ENCODE measurements around the gene TOGARAM1.

The TOGARAM1 gene

GRCh38 chr14:44940211-44940610 is 21.8 kb upstream of the TOGARAM1 start:
- no peak for DNase-seq (ENCODE audit: low spot score)
- in situ Hi-C loops (cut with MboI; ENCODE audit: low sequenced_read_pairs, unreplicated experiment) = no loop called here
- TF ChIP-seq, protein P1, sequence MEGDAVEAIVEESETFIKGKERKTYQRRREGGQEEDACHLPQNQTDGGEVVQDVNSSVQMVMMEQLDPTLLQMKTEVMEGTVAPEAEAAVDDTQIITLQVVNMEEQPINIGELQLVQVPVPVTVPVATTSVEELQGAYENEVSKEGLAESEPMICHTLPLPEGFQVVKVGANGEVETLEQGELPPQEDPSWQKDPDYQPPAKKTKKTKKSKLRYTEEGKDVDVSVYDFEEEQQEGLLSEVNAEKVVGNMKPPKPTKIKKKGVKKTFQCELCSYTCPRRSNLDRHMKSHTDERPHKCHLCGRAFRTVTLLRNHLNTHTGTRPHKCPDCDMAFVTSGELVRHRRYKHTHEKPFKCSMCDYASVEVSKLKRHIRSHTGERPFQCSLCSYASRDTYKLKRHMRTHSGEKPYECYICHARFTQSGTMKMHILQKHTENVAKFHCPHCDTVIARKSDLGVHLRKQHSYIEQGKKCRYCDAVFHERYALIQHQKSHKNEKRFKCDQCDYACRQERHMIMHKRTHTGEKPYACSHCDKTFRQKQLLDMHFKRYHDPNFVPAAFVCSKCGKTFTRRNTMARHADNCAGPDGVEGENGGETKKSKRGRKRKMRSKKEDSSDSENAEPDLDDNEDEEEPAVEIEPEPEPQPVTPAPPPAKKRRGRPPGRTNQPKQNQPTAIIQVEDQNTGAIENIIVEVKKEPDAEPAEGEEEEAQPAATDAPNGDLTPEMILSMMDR (IDR thresholded peaks at IDR 0.05; ENCODE audit: borderline replicate concordance, control extremely low read depth, extremely low read depth, insufficient read depth, missing control alignments) = no peak

DNA sequence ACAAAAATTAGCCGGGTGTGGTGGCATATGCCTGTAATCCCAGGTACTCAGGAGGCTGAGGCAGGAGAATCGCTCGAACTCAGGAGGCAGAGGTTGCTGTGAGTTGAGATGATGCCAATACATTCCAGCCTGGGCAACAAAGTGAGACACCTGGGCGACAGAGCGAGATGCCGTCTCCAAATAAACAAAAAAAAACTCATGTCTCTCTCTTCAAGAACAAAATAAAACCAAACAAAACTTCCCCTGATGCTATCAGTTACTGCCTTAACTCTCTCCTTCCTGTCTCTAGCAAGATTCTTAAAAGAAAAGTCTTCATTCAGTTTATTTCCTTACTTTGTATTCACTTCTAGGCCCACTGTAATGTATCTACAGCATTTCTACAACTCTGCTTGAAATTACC is 21.0 kb upstream of the TOGARAM1 start:
- TF ChIP-seq, protein P1 (IDR thresholded peaks at IDR 0.05; ENCODE audit: borderline replicate concordance, control extremely low read depth, extremely low read depth, insufficient read depth, missing control alignments) = no peak
- in situ Hi-C loops (cut with MboI; ENCODE audit: low sequenced_read_pairs, unreplicated experiment) = no loop called here
- DNase-seq (ENCODE audit: low spot score) = no peak

DNA sequence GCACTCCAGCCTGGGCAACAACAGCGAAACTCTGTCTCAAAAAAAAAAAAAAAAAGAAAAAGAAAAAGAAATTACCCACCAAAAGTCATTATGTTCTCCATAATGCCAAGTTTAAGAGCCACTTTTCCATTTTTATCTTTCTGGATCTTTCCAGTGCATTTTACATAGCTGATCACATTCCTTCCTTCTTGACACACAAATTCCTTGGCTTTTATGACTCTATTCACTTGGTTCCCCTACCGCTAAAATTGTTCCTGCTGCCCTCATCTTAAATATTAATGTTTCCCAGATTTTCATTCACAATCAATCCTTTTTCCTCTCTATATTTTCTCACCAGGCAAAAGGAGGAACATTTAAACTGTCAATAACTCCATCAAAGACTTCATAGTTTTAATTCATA is 20.4 kb upstream of the TOGARAM1 start:
- no peak for DNase-seq (ENCODE audit: low spot score)
- TF ChIP-seq, protein P1 (IDR thresholded peaks at IDR 0.05; ENCODE audit: borderline replicate concordance, control extremely low read depth, extremely low read depth, insufficient read depth, missing control alignments) = no peak
- in situ Hi-C loops (cut with MboI; ENCODE audit: low sequenced_read_pairs, unreplicated experiment) = no loop called here

GRCh38 chr14:44942436-44942835 is 19.6 kb upstream of the TOGARAM1 start:
- DNase-seq (ENCODE audit: low spot score) = no peak
- TF ChIP-seq, protein P1 (IDR thresholded peaks at IDR 0.05; ENCODE audit: borderline replicate concordance, control extremely low read depth, extremely low read depth, insufficient read depth, missing control alignments) = no peak
- in situ Hi-C loops (cut with MboI; ENCODE audit: low sequenced_read_pairs, unreplicated experiment) = no loop called here

DNA sequence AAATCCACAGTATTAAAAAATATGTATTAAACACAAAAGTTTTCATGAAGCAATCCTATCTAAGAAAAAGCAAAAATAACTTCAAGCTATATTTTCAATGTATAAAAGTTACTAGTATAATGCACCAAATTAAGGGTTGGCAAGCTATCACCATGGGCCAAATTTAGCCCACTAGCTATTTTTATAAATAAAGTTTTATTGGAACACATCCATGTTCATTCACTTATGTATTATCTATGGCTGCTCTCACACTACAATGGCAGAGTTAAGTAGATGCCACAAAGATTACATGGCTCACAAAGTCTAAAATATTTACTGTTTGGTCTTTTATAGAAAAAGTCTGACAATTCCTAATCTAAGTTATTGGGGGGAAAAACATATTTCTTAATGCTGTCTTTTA is 17.9 kb upstream of the TOGARAM1 start:
- TF ChIP-seq, protein P1 (IDR thresholded peaks at IDR 0.05; ENCODE audit: borderline replicate concordance, control extremely low read depth, extremely low read depth, insufficient read depth, missing control alignments) = no peak
- DNase-seq (ENCODE audit: low spot score) = no peak
- in situ Hi-C loops (cut with MboI; ENCODE audit: low sequenced_read_pairs, unreplicated experiment) = no loop called here

DNA sequence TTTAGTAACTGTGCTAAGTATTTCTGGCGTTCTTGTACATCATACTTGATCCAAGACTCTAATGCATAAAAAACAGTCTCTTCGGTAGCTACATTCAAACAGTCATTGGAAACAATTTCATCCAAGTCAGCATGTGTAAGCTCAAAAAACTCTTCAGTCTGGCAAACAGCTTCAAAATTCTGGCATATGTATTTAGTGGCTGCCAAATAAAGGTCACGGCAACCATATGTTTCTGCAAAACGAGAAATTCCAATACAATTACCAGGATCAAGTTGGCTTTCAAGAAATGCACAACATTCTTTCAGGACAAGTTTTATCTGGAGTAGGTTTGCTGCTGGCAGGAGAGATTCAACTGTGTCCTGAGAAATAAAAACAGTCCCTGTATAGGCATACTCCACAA is 16.7 kb upstream of the TOGARAM1 start:
- DNase-seq (ENCODE audit: low spot score) = no peak
- in situ Hi-C loops (cut with MboI; ENCODE audit: low sequenced_read_pairs, unreplicated experiment) = no loop called here
- TF ChIP-seq, protein P1 (IDR thresholded peaks at IDR 0.05; ENCODE audit: borderline replicate concordance, control extremely low read depth, extremely low read depth, insufficient read depth, missing control alignments) = no peak

GRCh38 chr14:44951051-44951450 is 10.9 kb upstream of the TOGARAM1 start:
- TF ChIP-seq, protein P1 (IDR thresholded peaks at IDR 0.05; ENCODE audit: borderline replicate concordance, control extremely low read depth, extremely low read depth, insufficient read depth, missing control alignments) = no peak
- in situ Hi-C loops (cut with MboI; ENCODE audit: low sequenced_read_pairs, unreplicated experiment) = no loop called here
- DNase-seq (ENCODE audit: low spot score) = no peak

Measured in GM13976 (cell line).